ENCODE results near the gene PTGER1.

Gene PTGER1

GRCh38 chr19:14475251-14476073 is at the start of gene PTGER1:
Gene PTGER1 (minus strand): TSS chr19:14475354. CDS start chr19:14474320, 1,034 bp downstream.
- Mint-ChIP-seq H3K27me3 (ENCODE audit: low read depth) (peaks cover 17% of the 10 kb centered on the region), H3K27ac (peak within 1 kb of the TSS; percentile 31), H3K9me3 (no peaks in the 10 kb centered on the region), H3K4me3 (peak within 1 kb of the TSS; percentile 46), H3K36me3 (ENCODE audit: low read depth) (peaks cover 8% of the 10 kb centered on the region), H3K4me1 (ENCODE audit: low read depth) (peaks cover 21% of the 10 kb centered on the region)
- peak; percentile 40 for DNase-seq (ENCODE audit: low spot score)

- Mint-ChIP-seq H3K36me3 (ENCODE audit: low read depth) (peaks cover 23% of the 10 kb centered on the region), H3K9me3 (no peaks in the 10 kb centered on the region), H3K27me3 (ENCODE audit: low read depth) (no peaks in the 10 kb centered on the region), H3K27ac (peak overlapping the region; percentile 78), H3K4me1 (ENCODE audit: low read depth) (peaks cover 56% of the 10 kb centered on the region), H3K4me3 (no peak overlapping the region)
- no peak for DNase-seq (ENCODE audit: low spot score)
Observed at GRCh38 chr19:14520543-14520942, 45.4 kb upstream of the PTGER1 start.

- peak overlapping the region; percentile 88 for H3K4me3 Mint-ChIP-seq
- peaks cover 29% of the 10 kb centered on the region for H3K36me3 Mint-ChIP-seq (ENCODE audit: low read depth)
- no peaks in the 10 kb centered on the region for H3K27me3 Mint-ChIP-seq (ENCODE audit: low read depth)
- no peak for DNase-seq (ENCODE audit: low spot score)
- H3K9me3 Mint-ChIP-seq = no peaks in the 10 kb centered on the region
- peak overlapping the region; percentile 78 for H3K27ac Mint-ChIP-seq
- H3K4me1 Mint-ChIP-seq (ENCODE audit: low read depth) = peaks cover 60% of the 10 kb centered on the region
Observed at GRCh38 chr19:14519860-14520407, 44.8 kb upstream of the PTGER1 start.

- H3K27ac Mint-ChIP-seq = peak overlapping the region; percentile 78
- no peak for DNase-seq (ENCODE audit: low spot score)
- peaks cover 64% of the 10 kb centered on the region for H3K4me1 Mint-ChIP-seq (ENCODE audit: low read depth)
- H3K4me3 Mint-ChIP-seq = peak overlapping the region; percentile 88
- H3K27me3 Mint-ChIP-seq (ENCODE audit: low read depth) = no peaks in the 10 kb centered on the region
- H3K36me3 Mint-ChIP-seq (ENCODE audit: low read depth) = peaks cover 35% of the 10 kb centered on the region
- H3K9me3 Mint-ChIP-seq = no peaks in the 10 kb centered on the region
Observed at GRCh38 chr19:14519245-14519859, 44.2 kb upstream of the PTGER1 start.

- Mint-ChIP-seq H3K27ac (peak within 1 kb of the TSS; percentile 96), H3K36me3 (ENCODE audit: low read depth) (peaks cover 41% of the 10 kb centered on the region), H3K27me3 (ENCODE audit: low read depth) (no peaks in the 10 kb centered on the region), H3K4me1 (ENCODE audit: low read depth) (peaks cover 61% of the 10 kb centered on the region), H3K9me3 (no peaks in the 10 kb centered on the region), H3K4me3 (peak within 1 kb of the TSS; percentile 96)
- DNase-seq (ENCODE audit: low spot score) = peak; percentile 84
Observed at GRCh38 chr19:14517840-14518505, 42.8 kb upstream of the PTGER1 start, which contains the start of gene DNAJB1. Gene DNAJB1 (minus strand): TSS chr19:14518397. CDS start chr19:14518349, 48 bp downstream.

- Mint-ChIP-seq H3K36me3 (ENCODE audit: low read depth) (peaks cover 41% of the 10 kb centered on the region), H3K27ac (peak overlapping the region; percentile 92), H3K4me1 (ENCODE audit: low read depth) (peaks cover 56% of the 10 kb centered on the region), H3K9me3 (no peaks in the 10 kb centered on the region), H3K4me3 (peak overlapping the region; percentile 96), H3K27me3 (ENCODE audit: low read depth) (no peaks in the 10 kb centered on the region)
- DNase-seq (ENCODE audit: low spot score) = no peak
Observed at GRCh38 chr19:14517446-14517839, 42.3 kb upstream of the PTGER1 start.

- no peaks in the 10 kb centered on the region for H3K27me3 Mint-ChIP-seq (ENCODE audit: low read depth)
- H3K4me3 Mint-ChIP-seq = peak overlapping the region; percentile 96
- no peak for DNase-seq (ENCODE audit: low spot score)
- H3K36me3 Mint-ChIP-seq (ENCODE audit: low read depth) = peaks cover 41% of the 10 kb centered on the region
- H3K27ac Mint-ChIP-seq = peak overlapping the region; percentile 92
- no peaks in the 10 kb centered on the region for H3K9me3 Mint-ChIP-seq
- peaks cover 50% of the 10 kb centered on the region for H3K4me1 Mint-ChIP-seq (ENCODE audit: low read depth)
Observed at GRCh38 chr19:14516746-14517438, 41.7 kb upstream of the PTGER1 start.

GRCh38 chr19:14516048-14516534 is 40.9 kb upstream of the PTGER1 start:
- H3K9me3 Mint-ChIP-seq = no peaks in the 10 kb centered on the region
- DNase-seq (ENCODE audit: low spot score) = no peak
- peak overlapping the region; percentile 96 for H3K4me3 Mint-ChIP-seq
- H3K4me1 Mint-ChIP-seq (ENCODE audit: low read depth) = peaks cover 47% of the 10 kb centered on the region
- H3K27me3 Mint-ChIP-seq (ENCODE audit: low read depth) = no peaks in the 10 kb centered on the region
- peak overlapping the region; percentile 92 for H3K27ac Mint-ChIP-seq
- peaks cover 41% of the 10 kb centered on the region for H3K36me3 Mint-ChIP-seq (ENCODE audit: low read depth)

GRCh38 chr19:14515501-14516047 is 40.4 kb upstream of the PTGER1 start:
- no peaks in the 10 kb centered on the region for H3K27me3 Mint-ChIP-seq (ENCODE audit: low read depth)
- H3K36me3 Mint-ChIP-seq (ENCODE audit: low read depth) = peaks cover 41% of the 10 kb centered on the region
- H3K9me3 Mint-ChIP-seq = no peaks in the 10 kb centered on the region
- no peak for DNase-seq (ENCODE audit: low spot score)
- H3K4me3 Mint-ChIP-seq = peak overlapping the region; percentile 96
- peaks cover 49% of the 10 kb centered on the region for H3K4me1 Mint-ChIP-seq (ENCODE audit: low read depth)
- H3K27ac Mint-ChIP-seq = peak overlapping the region; percentile 13

- no peak for DNase-seq (ENCODE audit: low spot score)
- Mint-ChIP-seq H3K27me3 (ENCODE audit: low read depth) (no peaks in the 10 kb centered on the region), H3K4me3 (peak overlapping the region; percentile 96), H3K9me3 (no peaks in the 10 kb centered on the region), H3K4me1 (ENCODE audit: low read depth) (peaks cover 45% of the 10 kb centered on the region), H3K27ac (peak overlapping the region; percentile 19), H3K36me3 (ENCODE audit: low read depth) (peaks cover 39% of the 10 kb centered on the region)
Observed at GRCh38 chr19:14514215-14514863, 39.2 kb upstream of the PTGER1 start.

- no peak for DNase-seq (ENCODE audit: low spot score)
- Mint-ChIP-seq H3K36me3 (ENCODE audit: low read depth) (peaks cover 36% of the 10 kb centered on the region), H3K4me1 (ENCODE audit: low read depth) (peaks cover 48% of the 10 kb centered on the region), H3K27ac (no peak overlapping the region), H3K9me3 (no peaks in the 10 kb centered on the region), H3K27me3 (ENCODE audit: low read depth) (no peaks in the 10 kb centered on the region), H3K4me3 (no peak overlapping the region)
Observed at GRCh38 chr19:14512406-14512961, 37.3 kb upstream of the PTGER1 start.

- Mint-ChIP-seq H3K27ac (no peak overlapping the region), H3K4me3 (no peak overlapping the region), H3K9me3 (no peaks in the 10 kb centered on the region), H3K27me3 (ENCODE audit: low read depth) (no peaks in the 10 kb centered on the region), H3K36me3 (ENCODE audit: low read depth) (peaks cover 24% of the 10 kb centered on the region), H3K4me1 (ENCODE audit: low read depth) (peaks cover 50% of the 10 kb centered on the region)
- DNase-seq (ENCODE audit: low spot score) = no peak
Observed at GRCh38 chr19:14511229-14511593, 36.1 kb upstream of the PTGER1 start.

All from T-helper 2 cell treated with Interferon-gamma antibody and Interleukin-4, amounts not matched to agents 5 μg/mL and 100 μg/mL, for 36 hours (primary cell).